Measurements from ENCODE around the gene IGF2BP3.
"Not testable (repeated sequence)": the region's sequence is repeated elsewhere in the genome, so short reads cannot be mapped to it uniquely, and the experiment has no call there.

The IGF2BP3 gene

DNA sequence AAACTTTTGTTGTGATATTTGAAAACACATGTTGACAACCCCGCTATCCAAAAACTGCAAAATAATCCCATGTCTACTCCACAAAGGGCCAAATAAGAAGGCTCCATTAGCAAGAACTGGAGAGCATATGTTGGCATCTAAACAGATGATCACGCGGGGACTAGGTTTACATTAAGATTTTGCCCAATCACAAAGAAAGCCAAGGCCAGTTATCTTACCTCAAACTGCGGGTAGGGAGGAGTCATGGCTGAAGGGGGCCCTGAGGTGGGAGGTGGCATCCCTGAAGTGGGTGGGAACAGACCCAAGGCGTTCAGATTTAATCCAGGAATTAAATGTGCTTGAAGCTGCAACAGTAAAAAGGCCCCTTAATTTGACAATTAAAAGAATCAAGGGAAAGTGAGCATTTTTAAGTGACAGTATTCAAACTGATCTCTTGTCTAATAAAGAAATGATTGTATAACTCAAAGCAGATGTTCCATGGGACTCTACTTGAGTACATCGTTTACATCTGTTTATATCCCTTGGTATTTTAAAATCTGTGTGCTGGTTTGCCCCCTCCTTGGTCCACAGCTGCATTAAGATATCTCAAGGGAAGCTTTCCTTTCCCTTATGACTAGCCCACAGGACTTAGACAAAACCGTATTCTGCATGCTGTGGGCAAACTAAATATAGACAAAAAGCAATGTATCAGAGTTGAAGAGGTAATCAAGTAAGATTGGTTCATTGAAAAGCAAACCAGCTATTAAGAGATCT, 128.3 kb downstream of the IGF2BP3 start:
- no peak for DNase-seq (ENCODE audit: low read depth in 2 of 2)

- DNase-seq (ENCODE audit: low read depth in 2 of 2), result no peak
These were observed 131.4 kb downstream of the IGF2BP3 start for GRCh38 chr7:23338863-23339262.

DNA sequence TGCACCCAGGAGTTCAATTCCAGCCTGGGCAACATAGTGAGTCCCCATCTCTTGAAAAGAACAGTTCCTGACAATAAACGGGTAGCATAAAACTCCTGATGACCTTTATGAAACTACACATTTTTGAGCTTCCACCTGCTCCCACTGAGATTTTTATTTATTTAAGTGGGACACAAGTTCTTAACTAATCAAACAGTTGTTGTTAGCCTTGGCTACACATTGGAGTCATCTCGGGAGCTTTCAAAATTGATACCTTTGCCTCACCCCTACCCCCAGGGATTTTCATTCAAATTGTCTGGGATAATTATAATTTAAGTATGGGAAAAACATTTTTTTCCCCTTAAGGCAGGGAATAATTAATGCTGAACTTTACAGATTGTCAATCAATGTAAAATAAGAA, 131.9 kb downstream of the IGF2BP3 start:
- no peak for DNase-seq (ENCODE audit: low read depth in 2 of 2)

GRCh38 chr7:23337374-23337773, 132.9 kb downstream of the IGF2BP3 start:
- DNase-seq (ENCODE audit: low read depth in 2 of 2), result no peak

GRCh38 chr7:23336799-23337283, 133.4 kb downstream of the IGF2BP3 start:
- no peak for DNase-seq (ENCODE audit: low read depth in 2 of 2)

DNA sequence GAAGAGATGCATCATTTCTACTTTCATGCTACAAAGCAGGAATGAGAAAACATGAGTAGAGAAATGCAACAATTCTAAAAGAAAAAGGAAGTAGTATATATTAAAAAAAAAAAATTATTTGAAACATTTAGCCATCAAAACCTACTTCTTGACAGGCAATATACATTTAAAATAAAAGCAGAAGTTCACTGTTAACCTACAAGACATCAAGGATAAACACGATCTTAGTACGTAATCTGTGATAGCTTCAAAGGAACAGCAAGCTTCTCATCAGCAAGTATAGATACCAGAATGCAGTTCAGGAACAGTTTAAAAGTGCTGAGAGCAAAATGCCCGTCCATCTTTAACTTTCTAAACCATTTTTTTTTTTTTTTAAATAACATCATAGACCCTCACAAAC, 134.2 kb downstream of the IGF2BP3 start:
- no peak for DNase-seq (ENCODE audit: low read depth in 2 of 2)

- no peak for DNase-seq (ENCODE audit: low read depth in 2 of 2)
These were observed 134.7 kb downstream of the IGF2BP3 start for GRCh38 chr7:23335621-23336020.

DNA sequence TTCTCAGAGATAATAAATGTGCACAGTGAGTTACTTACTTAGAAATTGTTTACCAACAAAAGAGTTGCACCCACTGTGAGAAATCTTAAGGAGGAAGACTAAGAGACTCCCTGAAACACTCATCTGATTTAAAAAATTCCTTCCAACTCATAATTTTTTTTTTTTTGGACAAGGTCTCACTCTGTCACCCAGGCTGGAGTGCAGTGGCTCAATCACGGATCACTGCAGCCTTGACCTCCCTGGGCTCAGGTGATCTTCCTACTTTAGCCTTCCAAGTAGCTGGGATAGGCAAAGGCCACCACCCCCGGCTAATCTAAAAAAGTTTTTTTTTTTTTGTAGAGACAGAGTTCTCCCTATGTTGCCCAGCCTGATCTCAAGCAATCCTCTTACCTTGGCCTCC, 135.2 kb downstream of the IGF2BP3 start:
- no peak for DNase-seq (ENCODE audit: low read depth in 2 of 2)

DNA sequence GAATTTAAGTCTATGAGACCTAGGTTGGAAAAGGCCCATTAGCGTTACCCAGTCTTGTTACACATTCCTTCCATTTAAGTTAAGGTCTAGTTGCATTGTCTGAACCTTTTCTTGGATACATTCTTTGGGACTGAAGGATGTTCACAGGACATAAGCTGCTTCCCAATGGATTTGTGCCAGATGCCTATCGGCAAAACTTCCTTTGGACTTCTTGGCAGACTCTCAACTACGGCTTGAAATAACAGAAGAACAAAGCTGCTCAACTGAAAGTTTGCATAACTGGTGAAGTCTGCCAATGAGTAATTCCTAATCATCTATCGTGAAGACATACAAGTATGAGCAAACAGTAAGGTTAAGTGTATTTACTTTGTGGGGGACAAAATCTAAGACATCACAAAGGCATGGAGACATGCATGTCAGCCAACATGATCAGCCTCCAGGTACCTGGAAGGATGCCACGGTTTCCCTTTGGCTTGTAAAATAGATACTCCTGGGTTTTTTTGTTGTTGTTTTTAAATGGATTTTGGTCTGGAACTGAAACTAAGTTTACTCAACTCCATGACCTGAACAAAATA, 135.7 kb downstream of the IGF2BP3 start:
- DNase-seq (ENCODE audit: low read depth in 2 of 2), result no peak

DNA sequence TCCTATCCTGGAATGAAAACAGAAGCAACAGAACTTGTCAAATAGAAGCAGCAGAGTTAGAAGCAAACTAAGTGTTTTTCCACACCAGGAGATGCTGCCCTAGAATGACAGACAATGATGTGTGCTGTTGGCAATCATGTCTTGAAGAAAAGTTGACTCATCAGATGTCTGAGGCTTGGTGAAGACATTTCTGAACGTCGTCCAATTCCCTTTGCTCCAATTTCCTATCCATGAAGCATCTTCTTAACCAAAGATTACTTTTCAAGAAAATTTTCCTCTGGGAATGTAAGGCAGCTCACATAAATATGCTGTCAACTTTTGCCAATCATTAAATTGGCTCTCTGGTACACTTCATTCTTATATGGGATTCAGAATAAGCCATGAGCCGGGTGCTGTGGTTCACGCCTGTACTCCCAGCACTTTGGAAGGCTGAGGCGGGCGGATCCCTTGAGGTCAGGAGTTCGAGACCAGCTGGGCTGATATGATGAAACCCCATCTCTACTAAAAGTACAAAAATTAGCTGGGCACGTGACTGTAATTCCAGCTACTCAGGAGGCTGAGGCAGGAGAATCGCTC, 136.5 kb downstream of the IGF2BP3 start:
- DNase-seq (ENCODE audit: low read depth in 2 of 2), result no peak

GRCh38 chr7:23332910-23333612, 137.2 kb downstream of the IGF2BP3 start:
- DNase-seq (ENCODE audit: low read depth in 2 of 2), result no peak

- no peak for DNase-seq (ENCODE audit: low read depth in 2 of 2)
These were observed 138.1 kb downstream of the IGF2BP3 start for GRCh38 chr7:23332193-23332592.

DNA sequence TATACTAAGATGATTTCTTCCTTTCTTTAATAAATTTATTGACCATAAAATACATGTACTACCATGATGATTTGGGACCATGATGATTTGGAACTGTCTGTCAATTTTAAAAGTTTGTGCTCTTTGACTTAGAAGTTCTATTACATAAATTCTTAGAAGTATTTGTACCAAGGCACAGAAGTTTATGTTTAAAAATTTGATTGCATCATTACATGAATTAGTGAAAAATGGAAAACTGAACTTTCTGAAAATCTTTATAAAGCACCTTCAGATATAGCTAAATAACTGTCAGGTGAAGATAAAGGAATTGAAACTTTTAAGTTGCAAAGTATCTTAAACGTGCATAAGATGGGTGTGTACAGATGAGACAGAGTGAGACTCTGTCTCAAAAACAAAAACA, 139.2 kb downstream of the IGF2BP3 start:
- DNase-seq (ENCODE audit: low read depth in 2 of 2), result no peak

GRCh38 chr7:23315366-23315765, 154.9 kb downstream of the IGF2BP3 start:
- no peak for DNase-seq (ENCODE audit: low read depth in 2 of 2)

- not testable (repeated sequence) for DNase-seq (ENCODE audit: low read depth in 2 of 2)
These were observed 158.2 kb downstream of the IGF2BP3 start for GRCh38 chr7:23312141-23312540.

DNA sequence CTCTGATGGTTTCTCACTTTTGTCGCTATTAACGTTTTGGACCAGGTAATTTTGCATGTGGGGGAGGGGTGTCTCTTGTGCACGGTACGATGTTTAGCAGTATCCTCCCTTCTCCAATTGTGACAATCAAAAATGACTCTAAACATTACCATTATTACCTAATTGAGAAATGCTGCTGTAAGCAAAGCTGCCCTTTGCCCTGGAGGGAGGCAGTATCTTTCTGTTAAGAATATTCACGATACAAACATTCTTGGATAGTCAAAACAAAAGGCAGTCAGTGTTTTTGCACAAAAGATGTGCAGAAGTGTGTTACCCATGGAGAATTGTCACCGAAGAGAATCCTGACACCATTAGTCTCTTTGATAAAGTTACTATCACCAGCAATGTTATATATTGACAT, 161.5 kb downstream of the IGF2BP3 start:
- DNase-seq (ENCODE audit: low read depth in 2 of 2), result no peak

GRCh38 chr7:23306936-23307521, 163.3 kb downstream of the IGF2BP3 start:
- DNase-seq (ENCODE audit: low read depth in 2 of 2), result no peak

GRCh38 chr7:23299770-23300300, 170.5 kb downstream of the IGF2BP3 start:
- no peak for DNase-seq (ENCODE audit: low read depth in 2 of 2)

DNA sequence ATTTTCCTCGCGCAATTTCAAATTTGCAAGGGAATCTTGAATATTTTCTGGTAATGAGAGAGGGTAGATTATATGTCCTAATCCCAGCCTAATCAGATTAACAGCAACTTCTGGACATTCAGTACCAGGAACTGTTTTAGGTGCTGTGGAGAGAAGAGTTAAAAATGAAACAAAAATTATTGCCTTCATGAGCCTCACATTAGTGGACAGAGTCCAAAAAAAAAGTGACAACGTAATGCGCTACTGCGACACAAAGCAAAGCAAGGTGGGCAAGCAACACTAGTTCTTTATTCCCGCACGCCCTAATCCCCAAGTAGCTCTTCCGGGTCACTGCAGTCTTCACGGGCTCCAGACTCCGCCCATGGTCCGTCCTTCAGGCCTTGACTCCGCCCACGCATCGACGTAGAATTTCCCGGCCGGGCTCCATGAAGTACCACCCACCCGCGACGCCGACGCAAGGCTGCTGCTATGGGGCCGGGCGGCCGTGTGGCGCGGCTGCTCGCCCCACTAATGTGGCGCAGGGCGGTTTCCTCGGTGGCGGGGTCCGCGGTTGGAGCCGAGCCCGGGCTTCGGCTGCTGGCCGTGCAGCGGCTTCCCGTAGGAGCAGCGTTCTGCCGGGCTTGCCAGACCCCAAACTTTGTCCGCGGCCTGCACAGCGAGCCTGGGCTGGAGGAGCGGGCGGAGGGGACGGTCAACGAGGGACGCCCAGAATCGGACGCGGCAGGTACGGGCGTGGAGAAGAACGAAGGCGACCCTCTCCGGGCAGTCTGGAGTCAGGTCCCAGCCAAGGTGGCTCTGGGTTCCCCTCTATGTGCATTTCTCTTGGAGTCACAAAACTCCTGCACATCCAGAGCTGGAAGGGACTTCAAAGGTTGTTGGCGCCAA, 171.2 kb downstream of the IGF2BP3 start, which contains the start of gene MALSU1:
Gene MALSU1, plus strand, starts transcription at position 455 of the 885 bp plus-strand sequence. Its CDS starts 14 bp downstream, at position 469.
- peak; percentile 86 to 96 for DNase-seq (ENCODE audit: low read depth in 2 of 2)

- no peak for DNase-seq (ENCODE audit: low read depth in 2 of 2)
These were observed 172.0 kb downstream of the IGF2BP3 start for GRCh38 chr7:23298141-23298881.

Data from stimulated activated CD4-positive, alpha-beta T cell treated with anti-CD3 and anti-CD28 coated beads, Interleukin-1b, Interleukin-23, amount 100 ng/mL, for 1 hour (primary cell).